ENCODE data around the gene KRT17. TPM values are rescaled to one million over a fixed set of nuclear protein-coding genes. Genes with fewer than 3 reads are reported as not detected.
"Not testable (repeated sequence)": the region's sequence is repeated elsewhere in the genome, so short reads cannot be mapped to it uniquely, and the experiment has no call there.

KRT17 gene
- total and polyA plus RNA-seq, 2 donors (not counting 1 experiment from before 2014, with no cell fraction given), result not detected

- H3K9ac ChIP-seq (ENCODE audit: low read length), result no peak overlapping the region
- intact Hi-C loops (cut with micrococcal nuclease), result no loop called here
- ChIA-PET POLR2A (no interaction called here), CTCF (no interaction called here)
- H2AFZ ChIP-seq (ENCODE audit: insufficient read depth, low read depth, low read length, poor library complexity, severe bottlenecking), result no peak overlapping the region
- ATAC-seq (ENCODE audit: low read depth), result no peak
- Mint-ChIP-seq H3K4me3 (no peak overlapping the region), H3K9me3 (ENCODE audit: insufficient read depth) (no peaks in the 10 kb centered on the region), H3K27ac (no peak overlapping the region), H3K27me3 (peaks cover 9% of the 10 kb centered on the region), H3K4me1 (no peaks in the 10 kb centered on the region)
- H3K27ac ChIP-seq (ENCODE audit: low read length in 2 of 2), result no peak overlapping the region
- no peak overlapping the region for H3K4me3 ChIP-seq (ENCODE audit: control extremely low read depth in 1 of 5, extremely low read depth in 1 of 5, insufficient read depth in 1 of 5, low read depth in 2 of 5, low read length in 4 of 5)
- H3K36me3 ChIP-seq (replicated peaks in 1 of 2; ENCODE audit: control extremely low read depth in 1 of 2, control insufficient read depth in 1 of 2, extremely low read depth in 1 of 2, insufficient read depth in 2 of 2, low read length in 1 of 2), result no peaks in the 10 kb centered on the region
- H3K79me2 ChIP-seq (ENCODE audit: control insufficient read depth, insufficient read depth, low read length), result no peaks in the 10 kb centered on the region
- no peaks in the 10 kb centered on the region for H4K20me1 ChIP-seq (ENCODE audit: control insufficient read depth, insufficient read depth, low read length, poor library complexity, severe bottlenecking)
- H3K27me3 ChIP-seq (replicated peaks in 1 of 4; ENCODE audit: control extremely low read depth in 1 of 4, control insufficient read depth in 3 of 4, insufficient read depth in 4 of 4, low read length in 3 of 4), result no peaks in the 10 kb centered on the region
- H3K9me3 ChIP-seq (ENCODE audit: control extremely low read depth in 1 of 3, control insufficient read depth in 2 of 3, insufficient read depth in 1 of 3, low read length in 2 of 3), result no peaks in the 10 kb centered on the region
- no peaks in the 10 kb centered on the region for H3K4me1 ChIP-seq (ENCODE audit: control insufficient read depth in 2 of 2, insufficient read depth in 2 of 2, low read length in 2 of 2)
- H3K4me2 ChIP-seq (replicated peaks; ENCODE audit: low read depth, low read length, poor library complexity, severe bottlenecking), result no peak overlapping the region
- DNase-seq, result no peak
- TF ChIP-seq EZH2 (IDR thresholded peaks at IDR 0.05; ENCODE audit: borderline replicate concordance, insufficient read depth, low read depth, low read length, poor library complexity, severe bottlenecking) (no peak), CTCF (IDR thresholded peaks at IDR 0.05) (no peak)
- WGBS (ENCODE audit: insufficient coverage), result 88% methylated on average over 5 of the region's 5 CpGs
Observed at GRCh38 chr17:41614098-41614497, 10.3 kb downstream of the KRT17 start.

GRCh38 chr17:41613277-41614082 is 10.9 kb downstream of the KRT17 start:
- no peak for DNase-seq
- ChIA-PET CTCF (no interaction called here), POLR2A (no interaction called here)
- Mint-ChIP-seq H3K27ac (no peak overlapping the region), H3K27me3 (peaks cover 13% of the 10 kb centered on the region), H3K4me1 (no peaks in the 10 kb centered on the region), H3K9me3 (ENCODE audit: insufficient read depth) (no peaks in the 10 kb centered on the region), H3K4me3 (no peak overlapping the region)
- TF ChIP-seq CTCF (IDR thresholded peaks at IDR 0.05) (no peak), EZH2 (IDR thresholded peaks at IDR 0.05; ENCODE audit: borderline replicate concordance, insufficient read depth, low read depth, low read length, poor library complexity, severe bottlenecking) (no peak)
- Histone ChIP-seq H3K4me2 (replicated peaks; ENCODE audit: low read depth, low read length, poor library complexity, severe bottlenecking) (no peak overlapping the region), H2AFZ (ENCODE audit: insufficient read depth, low read depth, low read length, poor library complexity, severe bottlenecking) (no peak overlapping the region), H3K4me3 (ENCODE audit: control extremely low read depth in 1 of 5, extremely low read depth in 1 of 5, insufficient read depth in 1 of 5, low read depth in 2 of 5, low read length in 4 of 5) (no peak overlapping the region), H3K4me1 (ENCODE audit: control insufficient read depth in 2 of 2, insufficient read depth in 2 of 2, low read length in 2 of 2) (no peaks in the 10 kb centered on the region), H3K27ac (ENCODE audit: low read length in 2 of 2) (no peak overlapping the region), H3K27me3 (replicated peaks in 1 of 4; ENCODE audit: control extremely low read depth in 1 of 4, control insufficient read depth in 3 of 4, insufficient read depth in 4 of 4, low read length in 3 of 4) (no peaks in the 10 kb centered on the region), H3K79me2 (ENCODE audit: control insufficient read depth, insufficient read depth, low read length) (no peaks in the 10 kb centered on the region), H3K9ac (ENCODE audit: low read length) (no peak overlapping the region), H4K20me1 (ENCODE audit: control insufficient read depth, insufficient read depth, low read length, poor library complexity, severe bottlenecking) (no peaks in the 10 kb centered on the region), H3K9me3 (ENCODE audit: control extremely low read depth in 1 of 3, control insufficient read depth in 2 of 3, insufficient read depth in 1 of 3, low read length in 2 of 3) (no peaks in the 10 kb centered on the region), H3K36me3 (replicated peaks in 1 of 2; ENCODE audit: control extremely low read depth in 1 of 2, control insufficient read depth in 1 of 2, extremely low read depth in 1 of 2, insufficient read depth in 2 of 2, low read length in 1 of 2) (no peaks in the 10 kb centered on the region)
- ATAC-seq (ENCODE audit: low read depth), result no peak
- intact Hi-C loops (cut with micrococcal nuclease), result no loop called here
- 81% methylated on average over 11 of the region's 11 CpGs for WGBS (ENCODE audit: insufficient coverage)

GRCh38 chr17:41612376-41613160 is 11.8 kb downstream of the KRT17 start, which contains the start of gene KRT16:
Gene KRT16 (minus strand): TSS chr17:41612767. CDS start chr17:41612688, 79 bp downstream.
- H3K4me3 ChIP-seq (ENCODE audit: control extremely low read depth in 1 of 5, extremely low read depth in 1 of 5, insufficient read depth in 1 of 5, low read depth in 2 of 5, low read length in 4 of 5); CTCF ChIA-PET; H3K4me1 Mint-ChIP-seq; intact Hi-C loops (cut with micrococcal nuclease); H4K20me1 ChIP-seq (ENCODE audit: control insufficient read depth, insufficient read depth, low read length, poor library complexity, severe bottlenecking); H2AFZ ChIP-seq (ENCODE audit: insufficient read depth, low read depth, low read length, poor library complexity, severe bottlenecking); H3K79me2 ChIP-seq (ENCODE audit: control insufficient read depth, insufficient read depth, low read length); ATAC-seq (ENCODE audit: low read depth); H3K27ac ChIP-seq (ENCODE audit: low read length in 2 of 2); H3K9ac ChIP-seq (ENCODE audit: low read length); H3K9me3 ChIP-seq (ENCODE audit: control extremely low read depth in 1 of 3, control insufficient read depth in 2 of 3, insufficient read depth in 1 of 3, low read length in 2 of 3); POLR2A ChIA-PET; H3K27me3 ChIP-seq (replicated peaks in 1 of 4; ENCODE audit: control extremely low read depth in 1 of 4, control insufficient read depth in 3 of 4, insufficient read depth in 4 of 4, low read length in 3 of 4); H3K4me1 ChIP-seq (ENCODE audit: control insufficient read depth in 2 of 2, insufficient read depth in 2 of 2, low read length in 2 of 2); H3K4me3 Mint-ChIP-seq; H3K27ac Mint-ChIP-seq; DNase-seq; H3K36me3 ChIP-seq (replicated peaks in 1 of 2; ENCODE audit: control extremely low read depth in 1 of 2, control insufficient read depth in 1 of 2, extremely low read depth in 1 of 2, insufficient read depth in 2 of 2, low read length in 1 of 2); H3K9me3 Mint-ChIP-seq (ENCODE audit: insufficient read depth); H3K4me2 ChIP-seq (replicated peaks; ENCODE audit: low read depth, low read length, poor library complexity, severe bottlenecking): not testable (repeated sequence)
- peaks cover 13% of the 10 kb centered on the region for H3K27me3 Mint-ChIP-seq
- 86% methylated on average over 21 of the region's 31 CpGs for WGBS (ENCODE audit: insufficient coverage)
